Ovary (tissue), 9 donors: ENCODE results near the gene TTC7B. TPM values are rescaled to one million over a fixed set of nuclear protein-coding genes. Genes with fewer than 3 reads are reported as not detected.

Experiments
- DNase-seq, 5 donors: peaks; one replicate each; pipeline ENCODE4 v3.0.0-alpha.2; 2019 to 2020
- H3K27ac ChIP-seq, 2 donors: fragments of 200-600 bp; one replicate each; pipeline versions ENCODE4 v1.5.1 to v1.8.0; 2019 to 2022
- H3K27me3 ChIP-seq: fragments of 200-600 bp; one replicate; pipeline ENCODE4 v1.8.0; 2022
- H3K36me3 ChIP-seq: fragments of 200-600 bp; sonication (generic); one replicate; pipeline ENCODE4 v1.5.1; 2019
- H3K4me1 ChIP-seq: one replicate; pipeline ENCODE4 v1.8.1; 2013; ENCODE audit warnings: mild to moderate bottlenecking, moderate library complexity; ENCODE audit not compliant: insufficient read depth
- H3K4me3 ChIP-seq: fragments of 200-600 bp; sonication (generic); one replicate; pipeline ENCODE4 v1.5.1; 2017
- H3K9me3 ChIP-seq, 2 donors: fragments of 200-600 bp in 1 of 2; sonication (generic) in 1 of 2; one replicate each; pipeline versions ENCODE4 v1.5.1 to v1.8.1; 2013 to 2019; ENCODE audit warnings: mild to moderate bottlenecking in 1 of 2, moderate library complexity in 1 of 2
- CTCF ChIP-seq, 3 donors: fragments of 450-650 bp in 2 of 3; fragments of 200-600 bp in 1 of 3; IDR thresholded peaks; one replicate each; pipeline versions ENCODE4 v1.5.1 to v1.8.0; 2016 to 2022; ENCODE audit warnings: antibody characterized with exemption in 3 of 3, mild to moderate bottlenecking in 1 of 3
- EP300 ChIP-seq: sonication (generic); formaldehyde crosslinking; IDR thresholded peaks from one replicate; pipeline ENCODE4 v1.6.1; 2017; ENCODE audit warnings: antibody characterized with exemption
- POLR2A ChIP-seq: fragments of 450-650 bp; IDR thresholded peaks from one replicate; pipeline ENCODE4 v1.6.1; 2017; ENCODE audit warnings: antibody characterized with exemption, mild to moderate bottlenecking, moderate library complexity
- WGBS, 3 donors: extraction: QIAGEN DNeasy Blood & Tissue Kit in 1 of 3; methylation state at CpG; one replicate each; pipeline versions ENCODE4 v1.1.5 to v1.1.7; 2013 to 2017; 5-methylcytosine and 5-hydroxymethylcytosine counted together
- intact Hi-C, 4 donors: fragments of 100-400 bp; cut with DNase I; formaldehyde crosslinking; loops; one replicate each; pipeline versions ENCODE4 v1.11.0 to v1.15.1; 2022 to 2023
- polyA plus RNA-seq, 2 donors: library from polyadenylated mRNA; stranded (reverse); fragments of 200-250 nt in 1 of 2; fragments of 350-450 nt in 1 of 2; fragmentation: Illumina TruSeq in 1 of 2; extraction: RNeasy Lipid Tissue Mini Kit (QIAGEN cat#74804) in 1 of 2; gene quantifications; one replicate each; pipeline ENCODE4 v1.2.3, GENCODE V29; 2013 to 2014
- total RNA-seq, 7 donors: library from RNA; depleted of rRNA in 2 of 7; stranded (reverse); fragments of >200 nt in 2 of 7; fragmentation: NEBNext Ultra II Directional in 3 of 7; extraction: Animal tissue kit (Norgen Biotek cat#: 25700) in 3 of 7; gene quantifications; one replicate each; pipeline versions ENCODE4 v1.1.0 to v1.2.4, GENCODE V29; 2016 to 2023
- donor health status: DM: no; HTN: no; CAD: no; lungs with moderate emphysema.
- donor health status: DM: no; HTN: no; CAD: no.
- donor health status: Bipolar disorder and iron deficiency.
- donor health status: DM: yes; HTN: yes; CAD: no.
- donor health status: DM: no; HTN: no; CAD: no.
- donor health status: DM: yes; HTN: yes; CAD: no.

Gene TTC7B
- total and polyA plus RNA-seq, 9 donors, result 18.2 to 39.5 (median 34.2) TPM

GRCh38 chr14:90740946-90741681 lies 75.1 kb downstream of the TTC7B start:
- intact Hi-C loops, result no loop called here
- no peak for DNase-seq
- Histone ChIP-seq H3K4me3 (no peak overlapping the region), H3K36me3 (no peaks in the 10 kb centered on the region), H3K27me3 (no peaks in the 10 kb centered on the region), H3K27ac (no peak overlapping the region), H3K4me1 (peaks cover 11% of the 10 kb centered on the region), H3K9me3 (no peaks in the 10 kb centered on the region)
- 89 to 93% (median 90%) methylated on average over 12 of the region's 12 CpGs for WGBS, 3 donors
- no peak for TF ChIP-seq EP300
- no peak for TF ChIP-seq POLR2A
- no peak for TF ChIP-seq CTCF (IDR thresholded peaks at IDR 0.05)

- no peak for DNase-seq
- intact Hi-C loops, result no loop called here
- H3K36me3 ChIP-seq, result no peaks in the 10 kb centered on the region
- H3K4me1 ChIP-seq, result peaks cover 11% of the 10 kb centered on the region
- TF ChIP-seq POLR2A (no peak), EP300 (no peak), CTCF (IDR thresholded peaks at IDR 0.05) (no peak)
- no peaks in the 10 kb centered on the region for H3K27me3 ChIP-seq
- no peak overlapping the region for H3K4me3 ChIP-seq
- peak overlapping the region in 1 of 2 donors; percentile 8 for H3K27ac ChIP-seq
- no peaks in the 10 kb centered on the region for H3K9me3 ChIP-seq
- 35 to 53% (median 37%) methylated on average over 8 of the region's 8 CpGs for WGBS, 3 donors
Measured at GRCh38 chr14:90740081-90740480, 76.1 kb downstream of the TTC7B start.

GRCh38 chr14:90739318-90740068 lies 76.7 kb downstream of the TTC7B start:
- DNase-seq, result no peak
- Histone ChIP-seq H3K4me1 (peaks cover 11% of the 10 kb centered on the region), H3K4me3 (no peak overlapping the region), H3K36me3 (no peaks in the 10 kb centered on the region), H3K9me3 (no peaks in the 10 kb centered on the region), H3K27me3 (no peaks in the 10 kb centered on the region), H3K27ac (peak overlapping the region in 1 of 2 donors; percentile 8)
- 83 to 89% (median 84%) methylated on average over 6 of the region's 6 CpGs for WGBS, 3 donors
- intact Hi-C loops, result no loop called here
- TF ChIP-seq EP300 (no peak), CTCF (IDR thresholded peaks at IDR 0.05) (no peak), POLR2A (no peak)

- 94 to 98% (median 96%) methylated on average over 16 of the region's 16 CpGs for WGBS, 3 donors
- intact Hi-C loops, result no loop called here
- TF ChIP-seq CTCF (IDR thresholded peaks at IDR 0.05) (no peak), POLR2A (no peak), EP300 (no peak)
- no peaks in the 10 kb centered on the region for H3K27me3 ChIP-seq
- no peak overlapping the region for H3K4me3 ChIP-seq
- no peaks in the 10 kb centered on the region for H3K9me3 ChIP-seq
- DNase-seq, result no peak
- H3K36me3 ChIP-seq, result no peaks in the 10 kb centered on the region
- H3K4me1 ChIP-seq, result no peaks in the 10 kb centered on the region
- no peak overlapping the region for H3K27ac ChIP-seq
Measured at GRCh38 chr14:90733139-90733808, 83.0 kb downstream of the TTC7B start.
